ENCODE data around the gene TMLHE. TPM values are rescaled to one million over a fixed set of nuclear protein-coding genes. Genes with fewer than 3 reads are reported as not detected.

Gene TMLHE
- total and polyA plus RNA-seq, 12 donors, result 9.6 to 55.1 (median 46.7) TPM

DNA sequence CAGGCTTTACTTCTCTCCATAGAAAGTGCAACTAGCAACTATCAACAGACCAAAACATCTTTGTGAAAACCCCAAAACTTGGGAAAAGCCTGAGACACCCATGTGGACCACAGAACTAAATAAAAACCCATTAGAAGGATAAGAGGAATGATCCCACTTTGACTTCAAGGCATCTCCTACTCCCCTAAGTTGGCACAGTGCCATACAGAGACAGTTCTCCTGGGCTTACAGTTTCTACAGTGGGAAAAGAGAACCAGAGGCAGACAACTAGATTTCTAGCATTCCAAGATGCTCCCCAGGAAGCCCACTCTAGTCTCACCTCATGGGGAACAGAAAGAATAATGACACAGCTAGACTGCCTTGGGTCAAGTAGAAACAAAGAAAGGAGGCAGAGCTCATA lies 20.4 kb downstream of the TMLHE start:
- H3K4me1 ChIP-seq, result no peaks in the 10 kb centered on the region
- no peak overlapping the region for H3K4me3 ChIP-seq
- H3K36me3 ChIP-seq, result peaks cover 0 to 12% (median 0%) of the 10 kb centered on the region in 9 donors
- no peak overlapping the region for H3K27ac ChIP-seq
- intact Hi-C loops (cut with DNase I), result no loop called here
- peaks cover 0 to 91% (median 38%) of the 10 kb centered on the region in 11 donors for H3K9me3 ChIP-seq
- H3K27me3 ChIP-seq, result no peaks in the 10 kb centered on the region
- ATAC-seq (no peak), DNase-seq (no peak)
- TF ChIP-seq CTCF (IDR thresholded peaks at IDR 0.05), result no peak

- Histone ChIP-seq H3K36me3 (no peaks in the 10 kb centered on the region), H3K4me1 (peaks cover 0 to 7% (median 0%) of the 10 kb centered on the region in 9 donors), H3K9me3 (peaks cover 0 to 31% (median 0%) of the 10 kb centered on the region in 11 donors), H3K27me3 (no peaks in the 10 kb centered on the region), H3K27ac (no peak overlapping the region), H3K4me3 (no peak overlapping the region)
- DNase-seq, result no peak
- WGBS, 2 donors, result 91 to 100% methylated on average over 2 of the region's 2 CpGs
- TF ChIP-seq CTCF (IDR thresholded peaks at IDR 0.05), result no peak
- intact Hi-C loops (cut with DNase I), result no loop called here
- ATAC-seq, result no peak
These were observed 35.1 kb downstream of the TMLHE start for GRCh38 chrX:155577682-155578081.

DNA sequence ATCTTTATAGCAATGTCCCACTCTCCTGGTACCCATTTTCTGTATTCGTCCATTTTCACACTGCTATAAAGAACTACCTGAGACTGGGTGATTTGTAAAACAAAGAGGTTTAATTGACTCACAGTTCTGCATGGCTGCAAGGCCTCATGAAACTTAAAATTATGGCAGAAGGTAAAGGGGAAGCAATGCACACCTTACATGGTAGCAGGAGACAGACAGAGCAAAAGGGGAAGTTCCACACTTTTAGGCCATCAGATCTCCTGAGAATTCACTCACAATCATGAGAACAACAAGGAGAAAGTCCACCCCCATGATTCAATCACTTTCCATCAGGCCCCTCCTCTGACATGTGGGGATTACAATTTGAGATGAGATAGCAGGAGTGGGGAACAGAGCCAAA lies 49.7 kb downstream of the TMLHE start:
- no peak overlapping the region for H3K4me3 ChIP-seq
- no peaks in the 10 kb centered on the region for H3K36me3 ChIP-seq
- TF ChIP-seq CTCF (IDR thresholded peaks at IDR 0.05), result no peak
- H3K4me1 ChIP-seq, result no peaks in the 10 kb centered on the region
- no peak overlapping the region for H3K27ac ChIP-seq
- WGBS, 2 donors, result no CpG with 5 or more reads among the region's 1 CpG
- intact Hi-C loops (cut with DNase I), result no loop called here
- ATAC-seq (no peak), DNase-seq (no peak)
- H3K9me3 ChIP-seq, result peaks cover 0 to 20% (median 0%) of the 10 kb centered on the region in 11 donors
- H3K27me3 ChIP-seq, result no peaks in the 10 kb centered on the region

DNA sequence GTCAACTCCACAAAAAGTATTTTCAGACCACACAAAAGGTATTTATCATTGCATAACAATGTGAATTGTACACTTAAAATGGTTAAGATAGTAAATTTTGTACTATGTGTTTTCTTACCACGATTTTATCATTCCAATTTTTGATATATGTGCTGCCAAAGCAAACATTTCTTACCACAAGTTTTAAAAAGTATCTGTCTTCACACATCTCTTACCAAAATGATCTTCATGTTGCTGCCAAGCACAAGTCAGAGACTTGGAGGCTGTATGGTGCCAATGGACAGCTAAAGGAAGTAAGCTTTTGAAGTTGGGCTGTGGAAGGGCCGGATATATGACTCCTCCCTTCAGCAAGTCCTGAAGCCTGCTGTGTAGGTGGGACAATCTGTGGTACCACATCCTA lies 67.9 kb downstream of the TMLHE start:
- Histone ChIP-seq H3K27ac (no peak overlapping the region), H3K4me3 (no peak overlapping the region), H3K9me3 (peaks cover 0 to 35% (median 12%) of the 10 kb centered on the region in 11 donors), H3K27me3 (no peaks in the 10 kb centered on the region), H3K4me1 (no peaks in the 10 kb centered on the region), H3K36me3 (peaks cover 0 to 55% (median 20%) of the 10 kb centered on the region in 9 donors)
- ATAC-seq (no peak), DNase-seq (no peak)
- intact Hi-C loops (cut with DNase I), result no loop called here
- 39 to 45% methylated on average over 2 of the region's 2 CpGs for WGBS, 2 donors
- no peak for TF ChIP-seq CTCF (IDR thresholded peaks at IDR 0.05)

Data from heart right ventricle (tissue), 16 donors.